Naive B cell (primary cell): ENCODE data around the gene PSME3. TPM values are rescaled to one million over a fixed set of nuclear protein-coding genes. Genes with fewer than 3 reads are reported as not detected.

Experiments used
- ATAC-seq, 2 donors: fragments of 150-1000 bp; cut with Tn5 transposase; 2 replicates each; pipeline ENCODE4 v1.10.0; 2021; ENCODE audit warnings: low read depth in 2 of 2, mild to moderate bottlenecking in 2 of 2, moderate library complexity in 2 of 2
- DNase-seq: peaks from one replicate; pipeline ENCODE4 v3.0.0; 2022
- H3K27ac Mint-ChIP-seq, 6 donors: one replicate each; pipeline ENCODE4 v1.8.0; 2020 to 2022; ENCODE audit warnings: mild to moderate bottlenecking in 6 of 6, mixed read lengths in 6 of 6, moderate library complexity in 5 of 6, inconsistent platforms in 2 of 6
- H3K27me3 Mint-ChIP-seq, 3 donors: one replicate each; pipeline ENCODE4 v1.8.0; 2021 to 2022; ENCODE audit warnings: mixed read lengths in 3 of 3, mild to moderate bottlenecking in 1 of 3
- H3K36me3 Mint-ChIP-seq, 2 donors: one replicate each; pipeline ENCODE4 v1.8.0; 2020 to 2022; ENCODE audit warnings: mixed read lengths in 2 of 2, inconsistent platforms in 1 of 2, mild to moderate bottlenecking in 1 of 2
- H3K4me1 Mint-ChIP-seq, 3 donors: one replicate each; pipeline ENCODE4 v1.8.0; 2020 to 2022; ENCODE audit warnings: mixed read lengths in 3 of 3, inconsistent platforms in 1 of 3, mild to moderate bottlenecking in 1 of 3, moderate library complexity in 1 of 3
- H3K4me3 Mint-ChIP-seq, 8 donors: one replicate each; pipeline ENCODE4 v1.8.0; 2020 to 2022; ENCODE audit warnings: mild to moderate bottlenecking in 8 of 8, mixed read lengths in 8 of 8, moderate library complexity in 8 of 8, inconsistent platforms in 2 of 8
- H3K9me3 Mint-ChIP-seq, 7 donors: one replicate each; pipeline ENCODE4 v1.8.0; 2020 to 2022; ENCODE audit warnings: mixed read lengths in 7 of 7, mild to moderate bottlenecking in 5 of 7, inconsistent platforms in 2 of 7, moderate library complexity in 1 of 7
- polyA plus RNA-seq, 6 donors: library from polyadenylated mRNA; unstranded; fragments of 300-500 nt; fragmentation: Illumina TruSeq; gene quantifications; one replicate each; pipeline ENCODE4 v1.2.3, GENCODE V29; 2021; ENCODE audit warnings: low read depth in 6 of 6

The PSME3 gene, protein sequence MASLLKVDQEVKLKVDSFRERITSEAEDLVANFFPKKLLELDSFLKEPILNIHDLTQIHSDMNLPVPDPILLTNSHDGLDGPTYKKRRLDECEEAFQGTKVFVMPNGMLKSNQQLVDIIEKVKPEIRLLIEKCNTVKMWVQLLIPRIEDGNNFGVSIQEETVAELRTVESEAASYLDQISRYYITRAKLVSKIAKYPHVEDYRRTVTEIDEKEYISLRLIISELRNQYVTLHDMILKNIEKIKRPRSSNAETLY
- polyA plus RNA-seq: 100 to 1,000 TPM in 5 of 6 donors, 10 to 100 TPM in 1; 92.2 to 148 (median 115) TPM

DNA sequence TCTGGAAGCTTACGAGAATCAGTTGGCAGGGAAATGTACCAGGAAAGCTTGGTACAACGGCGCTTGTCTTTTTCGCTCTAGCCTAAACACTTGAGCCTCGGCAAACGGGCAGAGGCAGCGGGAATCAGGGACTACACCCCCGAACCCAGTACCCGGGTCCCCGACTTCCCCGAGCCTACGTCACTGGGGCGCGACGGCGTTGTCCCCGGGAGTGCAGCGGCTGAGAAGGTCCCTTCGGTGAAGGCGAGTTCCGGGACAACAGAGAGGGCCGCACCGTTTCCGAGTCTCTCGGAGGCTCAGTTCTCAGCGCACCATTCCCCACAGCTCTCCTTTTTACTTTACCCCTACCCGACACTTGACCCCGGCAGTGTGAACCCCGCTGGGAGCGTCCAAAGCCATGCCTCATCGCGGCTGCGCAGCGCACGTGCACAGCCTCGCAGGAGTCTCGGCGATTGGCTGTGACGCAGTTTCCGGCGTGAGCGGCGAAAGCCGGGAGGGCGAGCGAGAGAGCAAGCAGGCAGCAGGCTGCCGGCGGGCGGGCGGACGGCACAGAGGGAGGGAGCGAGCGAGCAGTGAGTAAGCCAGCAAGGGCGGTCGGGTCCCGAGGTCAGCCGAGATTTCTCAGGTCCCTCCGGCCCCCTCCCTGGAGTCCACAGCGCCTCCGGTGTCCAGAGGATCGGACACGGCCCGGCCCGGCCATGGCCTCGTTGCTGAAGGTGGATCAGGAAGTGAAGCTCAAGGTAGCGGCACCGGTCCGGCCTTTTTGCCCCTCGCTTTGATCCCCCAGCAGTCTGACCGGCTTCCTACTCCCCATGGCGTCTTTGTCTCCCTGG is at the start of gene PSME3:
Gene PSME3 (plus strand): TSS at position 464 of the 833 bp plus-strand sequence. CDS start 235 bp downstream, at position 699.
- no peaks in the 10 kb centered on the region for H3K9me3 Mint-ChIP-seq
- H3K27ac Mint-ChIP-seq: peak within 1 kb of the TSS; percentile 99 to 100 (median 99)
- peaks cover 0 to 6% of the 10 kb centered on the region in 2 donors for H3K36me3 Mint-ChIP-seq
- no peaks in the 10 kb centered on the region for H3K27me3 Mint-ChIP-seq
- ATAC-seq (peak; percentile 90 to 92), DNase-seq (peak; percentile 91)
- H3K4me3 Mint-ChIP-seq: peak within 1 kb of the TSS; percentile 93 to 98 (median 97)
- peaks cover 23 to 32% (median 28%) of the 10 kb centered on the region in 3 donors for H3K4me1 Mint-ChIP-seq

DNA sequence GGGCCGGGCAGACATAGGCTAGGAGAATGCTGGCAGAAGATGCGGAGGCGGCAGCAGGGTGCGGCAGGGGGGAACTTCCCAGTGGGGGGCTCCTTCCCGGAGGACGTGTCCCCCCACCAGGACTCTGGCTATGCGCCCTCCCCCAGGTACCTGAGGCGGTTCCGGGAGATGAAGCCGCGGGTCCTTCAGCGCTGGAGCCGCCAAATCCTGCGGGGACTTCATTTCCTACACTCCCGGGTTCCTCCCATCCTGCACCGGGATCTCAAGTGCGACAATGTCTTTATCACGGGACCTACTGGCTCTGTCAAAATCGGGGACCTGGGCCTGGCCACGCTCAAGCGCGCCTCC is 49.4 kb upstream of the PSME3 start:
- H3K27ac Mint-ChIP-seq: no peak overlapping the region
- peaks cover 0 to 4% (median 0%) of the 10 kb centered on the region in 7 donors for H3K9me3 Mint-ChIP-seq
- peaks cover 7 to 30% of the 10 kb centered on the region in 2 donors for H3K36me3 Mint-ChIP-seq
- DNase-seq (no peak), ATAC-seq (no peak)
- H3K27me3 Mint-ChIP-seq: peaks cover 57 to 88% (median 81%) of the 10 kb centered on the region in 3 donors
- H3K4me1 Mint-ChIP-seq: peaks cover 30 to 44% (median 37%) of the 10 kb centered on the region in 3 donors
- H3K4me3 Mint-ChIP-seq: no peak overlapping the region

DNA sequence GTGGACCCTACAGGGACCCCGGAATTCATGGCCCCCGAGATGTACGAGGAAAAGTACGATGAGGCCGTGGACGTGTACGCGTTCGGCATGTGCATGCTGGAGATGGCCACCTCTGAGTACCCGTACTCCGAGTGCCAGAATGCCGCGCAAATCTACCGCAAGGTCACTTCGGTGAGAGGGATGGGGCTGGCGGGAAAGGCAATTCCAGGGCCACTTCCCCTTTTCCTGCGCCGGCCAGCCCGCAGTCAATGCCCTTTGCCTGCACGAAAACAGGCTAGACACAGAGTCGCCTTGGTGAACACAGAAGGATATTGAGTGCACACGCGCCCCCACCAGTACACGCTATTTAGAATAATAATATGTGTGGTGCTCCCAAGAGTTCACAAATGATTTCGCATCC is 48.8 kb upstream of the PSME3 start:
- H3K36me3 Mint-ChIP-seq: peaks cover 4 to 23% of the 10 kb centered on the region in 2 donors
- DNase-seq: no peak
- H3K4me1 Mint-ChIP-seq: peaks cover 30 to 39% (median 35%) of the 10 kb centered on the region in 3 donors
- peak in 1 of 2 donors; percentile 6 for ATAC-seq
- H3K9me3 Mint-ChIP-seq: peaks cover 0 to 4% (median 0%) of the 10 kb centered on the region in 7 donors
- H3K27ac Mint-ChIP-seq: no peak overlapping the region
- H3K4me3 Mint-ChIP-seq: peak overlapping the region in 5 of 8 donors; percentile 13 to 85 (median 44)
- peaks cover 61 to 90% (median 86%) of the 10 kb centered on the region in 3 donors for H3K27me3 Mint-ChIP-seq

DNA sequence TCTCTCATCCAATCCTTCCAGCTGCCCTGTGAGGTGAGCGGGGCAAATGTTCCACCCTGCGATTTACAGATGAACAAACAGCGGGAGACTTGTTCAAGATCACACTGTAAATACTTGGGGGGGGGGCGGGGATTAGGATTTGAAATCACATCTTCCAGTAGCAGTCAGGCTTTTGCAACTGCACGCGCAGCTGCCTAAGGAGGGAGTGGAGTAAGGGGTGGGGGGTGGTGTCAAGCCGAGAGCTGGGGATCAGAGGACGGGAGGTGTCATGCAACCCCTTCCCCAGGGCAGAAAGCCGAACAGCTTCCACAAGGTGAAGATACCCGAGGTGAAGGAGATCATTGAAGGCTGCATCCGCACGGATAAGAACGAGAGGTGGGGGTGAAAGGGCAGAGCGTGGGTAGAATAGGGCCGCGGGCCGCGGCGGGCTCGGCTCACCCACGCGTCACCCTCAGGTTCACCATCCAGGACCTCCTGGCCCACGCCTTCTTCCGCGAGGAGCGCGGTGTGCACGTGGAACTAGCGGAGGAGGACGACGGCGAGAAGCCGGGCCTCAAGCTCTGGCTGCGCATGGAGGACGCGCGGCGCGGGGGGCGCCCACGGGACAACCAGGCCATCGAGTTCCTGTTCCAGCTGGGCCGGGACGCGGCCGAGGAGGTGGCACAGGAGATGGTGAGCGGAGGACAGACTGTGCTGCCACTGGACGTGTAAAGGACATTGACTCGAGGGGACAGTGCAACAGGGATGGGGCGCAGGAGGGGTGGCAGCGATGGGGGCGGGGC is 48.2 kb upstream of the PSME3 start:
- ATAC-seq (peak; percentile 24 to 30), DNase-seq (no peak)
- Mint-ChIP-seq H3K4me1 (peaks cover 25 to 33% (median 29%) of the 10 kb centered on the region in 3 donors), H3K27me3 (peaks cover 63 to 89% (median 84%) of the 10 kb centered on the region in 3 donors), H3K36me3 (peaks cover 0 to 17% of the 10 kb centered on the region in 2 donors), H3K9me3 (peaks cover 0 to 4% (median 0%) of the 10 kb centered on the region in 7 donors), H3K27ac (peak overlapping the region in 1 of 6 donors; percentile 86), H3K4me3 (peak overlapping the region in 5 of 8 donors; percentile 16 to 85 (median 44))

DNA sequence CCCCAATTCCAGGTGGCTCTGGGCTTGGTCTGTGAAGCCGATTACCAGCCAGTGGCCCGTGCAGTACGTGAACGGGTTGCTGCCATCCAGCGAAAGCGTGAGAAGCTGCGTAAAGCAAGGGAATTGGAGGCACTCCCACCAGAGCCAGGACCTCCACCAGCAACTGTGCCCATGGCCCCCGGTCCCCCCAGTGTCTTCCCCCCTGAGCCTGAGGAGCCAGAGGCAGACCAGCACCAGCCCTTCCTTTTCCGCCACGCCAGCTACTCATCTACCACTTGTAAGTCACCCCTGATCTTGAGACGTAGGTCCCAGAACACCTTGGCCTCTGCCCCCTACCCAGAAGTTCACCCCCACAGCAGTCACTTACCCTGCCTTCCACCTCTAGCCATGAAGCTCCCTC is 45.9 kb upstream of the PSME3 start:
- DNase-seq (no peak), ATAC-seq (no peak)
- Mint-ChIP-seq H3K36me3 (peaks cover 0 to 16% of the 10 kb centered on the region in 2 donors), H3K27ac (no peak overlapping the region), H3K4me3 (no peak overlapping the region), H3K4me1 (peaks cover 21 to 25% (median 23%) of the 10 kb centered on the region in 3 donors), H3K27me3 (peaks cover 63 to 80% (median 79%) of the 10 kb centered on the region in 3 donors), H3K9me3 (peaks cover 0 to 2% (median 0%) of the 10 kb centered on the region in 7 donors)

DNA sequence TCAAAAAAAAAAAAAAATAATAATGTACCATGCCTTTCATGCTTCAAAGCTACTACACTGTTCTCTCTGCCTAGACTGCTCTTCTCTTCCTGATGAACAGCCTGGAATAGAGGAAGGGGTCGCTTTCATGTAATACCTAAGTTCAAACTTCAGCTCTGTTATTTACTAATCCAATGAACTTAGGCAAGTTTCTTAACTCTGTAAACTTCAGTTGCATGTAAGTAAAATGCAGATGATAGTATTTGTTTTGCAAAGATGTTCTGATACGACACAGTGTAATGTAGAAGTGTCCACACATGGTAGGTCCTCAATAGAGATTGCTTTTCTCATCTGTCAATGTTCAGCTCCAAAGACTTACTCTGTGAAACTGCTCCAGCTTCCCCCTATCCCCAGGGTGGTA is 41.2 kb upstream of the PSME3 start:
- Mint-ChIP-seq H3K27ac (no peak overlapping the region), H3K4me1 (peaks cover 18 to 24% (median 21%) of the 10 kb centered on the region in 3 donors), H3K36me3 (peaks cover 0 to 16% of the 10 kb centered on the region in 2 donors), H3K27me3 (peaks cover 26 to 36% (median 32%) of the 10 kb centered on the region in 3 donors), H3K9me3 (no peaks in the 10 kb centered on the region), H3K4me3 (no peak overlapping the region)
- ATAC-seq: no peak
- DNase-seq: no peak

DNA sequence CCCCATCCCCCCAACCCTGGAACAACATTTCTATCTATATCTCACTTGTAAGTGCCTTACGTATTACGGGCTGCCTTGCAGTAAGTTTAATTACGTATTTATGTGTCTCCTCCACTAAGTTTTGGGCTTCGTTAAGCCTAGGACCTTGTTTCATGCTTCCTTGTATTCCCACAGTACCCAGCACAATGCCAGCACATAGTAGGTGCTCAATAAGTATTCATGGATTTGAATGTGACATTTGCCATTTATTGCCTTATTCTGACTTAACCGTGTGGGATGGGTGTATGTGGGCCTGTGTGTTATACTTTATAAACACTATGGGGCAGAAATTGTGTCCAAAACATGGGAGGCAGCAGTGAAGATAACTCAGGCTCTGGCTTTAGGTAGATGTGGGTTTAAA is 40.7 kb upstream of the PSME3 start:
- no peak overlapping the region for H3K27ac Mint-ChIP-seq
- H3K9me3 Mint-ChIP-seq: no peaks in the 10 kb centered on the region
- H3K27me3 Mint-ChIP-seq: peaks cover 20 to 30% (median 26%) of the 10 kb centered on the region in 3 donors
- H3K36me3 Mint-ChIP-seq: peaks cover 0 to 15% of the 10 kb centered on the region in 2 donors
- DNase-seq (no peak), ATAC-seq (no peak)
- peaks cover 18 to 29% (median 27%) of the 10 kb centered on the region in 3 donors for H3K4me1 Mint-ChIP-seq
- no peak overlapping the region for H3K4me3 Mint-ChIP-seq

DNA sequence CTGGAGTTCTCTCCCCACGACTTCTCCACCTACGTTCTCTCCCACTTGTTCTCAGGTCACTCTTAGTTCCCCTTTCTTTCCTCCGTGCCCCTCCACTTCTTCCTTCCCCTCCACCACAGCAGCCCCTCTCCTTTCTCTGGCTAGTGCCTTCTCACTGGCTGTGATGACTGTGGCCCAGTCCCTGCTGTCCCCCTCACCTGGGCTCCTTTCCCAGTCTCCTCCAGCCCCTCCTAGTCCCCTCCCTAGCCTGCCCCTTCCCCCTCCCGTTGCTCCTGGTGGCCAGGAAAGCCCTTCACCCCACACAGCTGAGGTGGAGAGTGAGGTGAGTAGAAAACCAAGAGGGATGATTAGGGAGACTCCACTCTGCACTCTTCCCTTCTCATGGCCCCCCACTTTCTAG is 38.1 kb upstream of the PSME3 start:
- no peak overlapping the region for H3K27ac Mint-ChIP-seq
- H3K4me3 Mint-ChIP-seq: peak overlapping the region in 1 of 8 donors; percentile 51
- H3K9me3 Mint-ChIP-seq: no peaks in the 10 kb centered on the region
- peaks cover 20 to 43% (median 39%) of the 10 kb centered on the region in 3 donors for H3K4me1 Mint-ChIP-seq
- ATAC-seq (no peak), DNase-seq (no peak)
- peaks cover 0 to 8% of the 10 kb centered on the region in 2 donors for H3K36me3 Mint-ChIP-seq
- H3K27me3 Mint-ChIP-seq: peaks cover 4 to 9% (median 9%) of the 10 kb centered on the region in 3 donors

DNA sequence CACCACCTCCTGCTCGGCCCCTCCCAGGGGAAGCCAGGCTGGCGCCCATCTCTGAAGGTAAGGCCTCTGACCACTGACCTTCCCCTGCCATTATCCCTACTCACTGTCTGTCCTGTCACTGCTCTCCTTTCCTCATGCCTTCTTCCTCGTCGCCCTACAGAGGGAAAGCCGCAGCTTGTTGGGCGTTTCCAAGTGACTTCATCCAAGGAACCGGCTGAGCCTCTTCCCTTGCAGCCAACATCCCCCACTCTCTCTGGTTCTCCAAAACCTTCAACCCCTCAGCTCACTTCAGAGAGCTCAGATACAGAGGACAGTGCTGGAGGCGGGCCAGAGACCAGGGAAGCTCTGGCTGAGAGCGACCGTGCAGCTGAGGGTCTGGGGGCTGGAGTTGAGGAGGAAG is 37.7 kb upstream of the PSME3 start:
- Mint-ChIP-seq H3K36me3 (peaks cover 0 to 8% of the 10 kb centered on the region in 2 donors), H3K27me3 (peaks cover under 1 to 5% (median 5%) of the 10 kb centered on the region in 3 donors), H3K9me3 (no peaks in the 10 kb centered on the region), H3K4me3 (peak overlapping the region in 3 of 8 donors; percentile 50 to 71 (median 54)), H3K4me1 (peaks cover 20 to 43% (median 39%) of the 10 kb centered on the region in 3 donors), H3K27ac (no peak overlapping the region)
- DNase-seq: no peak
- no peak for ATAC-seq

DNA sequence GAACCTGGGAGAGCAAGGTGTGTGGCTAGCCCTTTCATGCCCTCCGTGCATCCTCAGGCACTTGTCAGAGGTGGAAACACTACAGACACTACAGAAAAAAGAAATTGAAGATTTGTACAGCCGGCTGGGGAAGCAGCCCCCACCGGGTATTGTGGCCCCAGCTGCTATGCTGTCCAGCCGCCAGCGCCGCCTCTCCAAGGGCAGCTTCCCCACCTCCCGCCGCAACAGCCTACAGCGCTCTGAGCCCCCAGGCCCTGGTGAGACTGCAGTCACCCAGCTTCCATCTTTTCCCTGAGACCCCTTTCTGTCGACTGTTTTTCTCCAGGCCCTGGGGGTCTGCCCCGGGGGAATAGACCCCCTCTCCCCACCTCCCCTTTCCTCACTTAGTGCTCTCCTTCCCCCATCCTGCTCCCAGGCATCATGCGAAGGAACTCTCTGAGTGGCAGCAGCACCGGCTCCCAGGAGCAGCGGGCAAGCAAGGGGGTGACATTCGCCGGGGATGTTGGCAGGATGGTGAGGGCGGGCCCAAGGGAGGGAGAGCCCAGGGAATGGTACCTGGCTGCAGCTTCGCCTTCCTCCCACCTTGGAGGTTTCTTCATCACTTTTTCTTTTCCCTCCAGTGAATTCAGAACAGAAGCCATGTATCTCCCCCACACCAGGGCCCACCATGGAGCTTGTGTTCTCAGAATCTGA is 37.0 kb upstream of the PSME3 start:
- DNase-seq (no peak), ATAC-seq (no peak)
- Mint-ChIP-seq H3K36me3 (peaks cover 0 to 8% of the 10 kb centered on the region in 2 donors), H3K4me3 (peak overlapping the region in 3 of 8 donors; percentile 54 to 81 (median 71)), H3K4me1 (peaks cover 20 to 43% (median 39%) of the 10 kb centered on the region in 3 donors), H3K9me3 (no peaks in the 10 kb centered on the region), H3K27ac (peak overlapping the region in 1 of 6 donors; percentile 80), H3K27me3 (peaks cover 0 to 5% (median 0%) of the 10 kb centered on the region in 3 donors)

DNA sequence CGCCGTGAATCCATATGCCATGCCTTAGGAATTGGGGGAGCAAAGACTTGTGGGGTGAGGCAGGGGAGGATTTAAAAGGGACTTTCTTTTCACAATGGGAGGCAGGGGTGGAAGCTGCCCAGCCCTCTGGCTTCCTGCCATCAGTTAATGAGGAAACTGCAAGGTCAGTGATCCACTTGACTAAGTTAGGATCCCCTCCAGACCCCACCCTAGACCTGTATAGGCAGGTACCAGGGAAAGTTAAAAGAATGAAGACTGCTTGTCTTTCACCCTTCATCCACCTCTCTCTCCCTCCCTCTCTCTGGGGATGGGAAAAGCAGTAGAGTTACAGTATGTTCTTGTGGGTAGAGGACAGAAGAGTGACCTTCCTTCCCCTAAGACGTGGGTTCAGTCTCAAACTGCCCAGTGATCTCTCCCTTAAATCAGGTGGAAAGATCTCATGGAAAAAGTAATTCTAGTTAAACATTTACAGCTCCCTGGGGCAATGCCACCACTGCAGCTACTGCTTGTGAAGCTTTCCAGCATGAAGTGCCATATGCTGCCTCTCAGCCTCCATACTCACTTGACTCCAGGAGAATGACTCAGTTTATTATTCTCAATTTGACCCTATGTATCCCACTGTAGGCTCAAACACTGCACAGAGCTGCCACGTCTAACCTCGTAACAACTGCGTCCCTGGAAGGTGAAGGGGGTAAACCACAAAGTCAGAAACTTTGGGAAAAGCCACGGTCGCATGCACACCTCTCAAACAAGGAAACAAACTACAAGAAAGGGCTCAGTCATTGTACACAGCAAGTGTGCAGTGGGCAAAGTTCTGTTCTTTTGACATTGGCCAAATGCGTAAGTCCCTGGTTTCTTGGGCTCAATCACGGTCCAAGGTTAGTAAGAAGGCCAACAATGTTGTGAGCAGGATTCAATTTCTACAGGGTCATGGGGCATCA is 35.9 kb upstream of the PSME3 start:
- Mint-ChIP-seq H3K9me3 (no peaks in the 10 kb centered on the region), H3K36me3 (peaks cover 0 to 8% of the 10 kb centered on the region in 2 donors), H3K4me1 (peaks cover 20 to 43% (median 39%) of the 10 kb centered on the region in 3 donors), H3K4me3 (peak overlapping the region; percentile 90 to 98 (median 96)), H3K27me3 (peaks cover 0 to 5% (median 0%) of the 10 kb centered on the region in 3 donors), H3K27ac (peak overlapping the region in 1 of 6 donors; percentile 90)
- DNase-seq (no peak), ATAC-seq (no peak)
